ENCODE measurements around the gene RPN1. TPM values are rescaled to one million over a fixed set of nuclear protein-coding genes. Genes with fewer than 3 reads are reported as not detected.

RPN1 gene
- total RNA-seq, 1 donor from 2014 or later: 207 TPM

DNA sequence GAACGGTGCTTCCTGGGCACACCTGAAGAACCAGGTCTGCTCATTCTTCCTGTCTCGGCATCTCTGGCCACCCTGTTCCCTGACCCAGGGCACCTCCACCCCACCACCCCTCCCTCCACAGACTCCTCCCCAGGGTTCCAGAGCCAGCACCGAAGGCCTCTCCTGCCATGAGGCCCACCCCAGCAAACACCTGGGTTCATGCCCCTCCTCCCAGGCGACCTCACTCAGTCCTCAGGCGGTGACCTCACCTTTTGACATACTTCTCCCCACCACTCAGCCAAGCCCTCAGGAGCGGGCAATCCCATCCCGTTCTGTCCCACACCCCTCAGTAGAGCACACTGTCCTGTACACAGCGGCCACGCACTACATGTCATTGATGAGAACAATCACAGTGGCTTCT, 72.3 kb downstream of the RPN1 start:
- Mint-ChIP-seq H3K9me3 (ENCODE audit: unreplicated experiment) (no peaks in the 10 kb centered on the region), H3K27me3 (ENCODE audit: unreplicated experiment) (peaks cover 4% of the 10 kb centered on the region), H3K36me3 (ENCODE audit: unreplicated experiment) (no peaks in the 10 kb centered on the region), H3K4me3 (ENCODE audit: unreplicated experiment) (no peak overlapping the region), H3K4me1 (ENCODE audit: unreplicated experiment) (peaks cover 4% of the 10 kb centered on the region), H3K27ac (ENCODE audit: unreplicated experiment) (no peak overlapping the region)
- TF ChIP-seq, protein P1, sequence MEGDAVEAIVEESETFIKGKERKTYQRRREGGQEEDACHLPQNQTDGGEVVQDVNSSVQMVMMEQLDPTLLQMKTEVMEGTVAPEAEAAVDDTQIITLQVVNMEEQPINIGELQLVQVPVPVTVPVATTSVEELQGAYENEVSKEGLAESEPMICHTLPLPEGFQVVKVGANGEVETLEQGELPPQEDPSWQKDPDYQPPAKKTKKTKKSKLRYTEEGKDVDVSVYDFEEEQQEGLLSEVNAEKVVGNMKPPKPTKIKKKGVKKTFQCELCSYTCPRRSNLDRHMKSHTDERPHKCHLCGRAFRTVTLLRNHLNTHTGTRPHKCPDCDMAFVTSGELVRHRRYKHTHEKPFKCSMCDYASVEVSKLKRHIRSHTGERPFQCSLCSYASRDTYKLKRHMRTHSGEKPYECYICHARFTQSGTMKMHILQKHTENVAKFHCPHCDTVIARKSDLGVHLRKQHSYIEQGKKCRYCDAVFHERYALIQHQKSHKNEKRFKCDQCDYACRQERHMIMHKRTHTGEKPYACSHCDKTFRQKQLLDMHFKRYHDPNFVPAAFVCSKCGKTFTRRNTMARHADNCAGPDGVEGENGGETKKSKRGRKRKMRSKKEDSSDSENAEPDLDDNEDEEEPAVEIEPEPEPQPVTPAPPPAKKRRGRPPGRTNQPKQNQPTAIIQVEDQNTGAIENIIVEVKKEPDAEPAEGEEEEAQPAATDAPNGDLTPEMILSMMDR (IDR thresholded peaks at IDR 0.05): no peak
- no peak for DNase-seq (ENCODE audit: extremely low spot score, unreplicated experiment)

DNA sequence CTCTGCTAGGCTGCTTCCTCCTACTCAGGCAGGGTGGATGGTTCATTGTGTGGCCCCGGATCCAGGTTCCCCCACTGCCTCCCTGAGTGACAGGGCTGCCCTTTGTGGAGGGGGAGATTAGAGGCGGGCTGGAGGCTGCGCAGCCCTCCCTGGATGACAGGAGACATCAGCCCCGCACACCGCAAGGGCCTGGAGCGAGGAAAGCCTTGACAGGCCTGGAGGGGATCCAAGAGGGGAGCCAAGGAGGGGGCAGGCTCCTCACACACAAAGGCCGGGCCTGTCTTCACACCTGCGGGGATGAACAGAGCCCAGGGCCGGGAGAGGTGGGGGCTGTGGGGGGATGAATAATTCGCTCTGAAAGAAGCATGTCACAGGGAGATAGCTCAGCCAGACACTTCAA, 72.9 kb downstream of the RPN1 start:
- Mint-ChIP-seq H3K9me3 (ENCODE audit: unreplicated experiment) (no peaks in the 10 kb centered on the region), H3K27me3 (ENCODE audit: unreplicated experiment) (peaks cover 3% of the 10 kb centered on the region), H3K36me3 (ENCODE audit: unreplicated experiment) (no peaks in the 10 kb centered on the region), H3K4me3 (ENCODE audit: unreplicated experiment) (no peak overlapping the region), H3K27ac (ENCODE audit: unreplicated experiment) (no peak overlapping the region), H3K4me1 (ENCODE audit: unreplicated experiment) (peaks cover 5% of the 10 kb centered on the region)
- TF ChIP-seq, protein P1 (IDR thresholded peaks at IDR 0.05): no peak
- DNase-seq (ENCODE audit: extremely low spot score, unreplicated experiment): no peak

DNA sequence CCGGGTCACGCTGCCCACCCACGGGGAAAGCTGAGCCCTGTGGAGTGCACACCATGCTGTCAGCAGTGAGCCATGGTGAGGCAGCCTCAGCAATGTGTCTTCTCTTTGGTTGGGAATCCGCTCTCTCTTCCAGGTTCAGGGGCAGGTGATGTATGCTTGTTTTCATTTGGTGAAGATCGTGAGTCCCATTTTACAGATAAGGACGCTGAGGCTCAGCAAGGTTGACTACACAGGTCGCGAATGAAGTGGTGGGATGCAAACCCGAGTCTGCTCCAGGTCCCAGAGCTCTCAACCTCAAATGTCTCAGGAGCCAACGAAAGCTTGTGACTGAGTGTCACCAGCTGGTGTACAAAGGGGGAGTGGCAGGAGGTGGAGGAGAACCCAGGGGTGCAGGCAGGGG, 74.3 kb downstream of the RPN1 start:
- TF ChIP-seq, protein P1 (IDR thresholded peaks at IDR 0.05): no peak
- Mint-ChIP-seq H3K27ac (ENCODE audit: unreplicated experiment) (no peak overlapping the region), H3K4me1 (ENCODE audit: unreplicated experiment) (peaks cover 5% of the 10 kb centered on the region), H3K36me3 (ENCODE audit: unreplicated experiment) (no peaks in the 10 kb centered on the region), H3K4me3 (ENCODE audit: unreplicated experiment) (no peak overlapping the region), H3K9me3 (ENCODE audit: unreplicated experiment) (no peaks in the 10 kb centered on the region), H3K27me3 (ENCODE audit: unreplicated experiment) (peaks cover 4% of the 10 kb centered on the region)
- no peak for DNase-seq (ENCODE audit: extremely low spot score, unreplicated experiment)

DNA sequence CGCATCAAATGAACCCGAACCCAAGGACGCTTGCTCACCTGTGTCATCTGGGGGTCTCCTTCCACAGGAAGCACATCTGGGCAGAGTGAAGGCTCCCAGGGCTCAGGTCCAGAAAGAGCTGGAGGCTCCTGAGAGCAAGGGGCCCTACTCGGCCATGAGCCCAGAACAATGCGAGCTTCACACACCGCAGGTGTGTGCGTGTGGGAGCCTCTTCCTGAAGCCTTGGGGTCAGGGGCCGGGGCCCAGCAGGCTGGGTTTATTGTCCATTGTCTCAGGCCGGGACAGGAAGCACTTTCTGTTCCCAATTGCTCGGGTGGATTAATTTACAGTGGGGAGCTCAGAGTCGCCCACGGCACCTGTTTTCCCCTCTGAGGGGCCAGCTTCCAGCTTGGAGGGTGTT, 74.8 kb downstream of the RPN1 start:
- H3K27me3 Mint-ChIP-seq (ENCODE audit: unreplicated experiment): peaks cover 8% of the 10 kb centered on the region
- no peak for DNase-seq (ENCODE audit: extremely low spot score, unreplicated experiment)
- no peak overlapping the region for H3K4me3 Mint-ChIP-seq (ENCODE audit: unreplicated experiment)
- TF ChIP-seq, protein P1 (IDR thresholded peaks at IDR 0.05): no peak
- no peaks in the 10 kb centered on the region for H3K9me3 Mint-ChIP-seq (ENCODE audit: unreplicated experiment)
- H3K36me3 Mint-ChIP-seq (ENCODE audit: unreplicated experiment): no peaks in the 10 kb centered on the region
- no peak overlapping the region for H3K27ac Mint-ChIP-seq (ENCODE audit: unreplicated experiment)
- peaks cover 5% of the 10 kb centered on the region for H3K4me1 Mint-ChIP-seq (ENCODE audit: unreplicated experiment)

DNA sequence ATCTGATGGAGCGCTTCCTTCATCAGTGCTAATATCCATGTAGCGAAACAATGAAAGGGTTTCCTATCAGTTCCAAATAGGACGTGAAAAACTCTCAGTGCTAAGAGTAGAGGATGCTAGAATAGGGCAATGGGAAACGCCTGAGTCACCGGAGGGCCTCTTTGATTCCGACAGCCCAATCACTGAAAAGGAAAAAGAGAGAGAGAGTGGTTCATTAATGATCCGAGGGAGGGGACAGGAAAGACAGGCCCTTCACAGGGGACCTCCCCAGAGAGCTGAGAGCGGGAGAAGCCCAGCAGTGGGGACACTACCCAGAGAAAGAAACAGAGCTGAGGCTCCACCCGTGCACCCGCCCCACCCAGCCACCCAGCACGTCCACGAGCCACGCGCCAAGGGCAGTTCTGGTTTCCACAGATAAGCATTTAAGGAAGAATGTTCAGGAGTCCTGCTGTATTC, 76.9 kb downstream of the RPN1 start:
- TF ChIP-seq, protein P1 (IDR thresholded peaks at IDR 0.05): no peak
- no peaks in the 10 kb centered on the region for H3K36me3 Mint-ChIP-seq (ENCODE audit: unreplicated experiment)
- no peak overlapping the region for H3K4me3 Mint-ChIP-seq (ENCODE audit: unreplicated experiment)
- no peak overlapping the region for H3K27ac Mint-ChIP-seq (ENCODE audit: unreplicated experiment)
- peaks cover 5% of the 10 kb centered on the region for H3K4me1 Mint-ChIP-seq (ENCODE audit: unreplicated experiment)
- no peaks in the 10 kb centered on the region for H3K9me3 Mint-ChIP-seq (ENCODE audit: unreplicated experiment)
- peaks cover 13% of the 10 kb centered on the region for H3K27me3 Mint-ChIP-seq (ENCODE audit: unreplicated experiment)
- DNase-seq (ENCODE audit: extremely low spot score, unreplicated experiment): no peak

Data from osteocyte (in vitro differentiated cells).